Measurements from ENCODE around the gene WDR47. TPM values are rescaled to one million over a fixed set of nuclear protein-coding genes. Genes with fewer than 3 reads are reported as not detected.
"Not testable (repeated sequence)": the region's sequence is repeated elsewhere in the genome, so short reads cannot be mapped to it uniquely, and the experiment has no call there.

Gene WDR47
- total RNA-seq, 1 donor from 2014 or later, result 11.8 TPM

- intact Hi-C loops (cut with DNase I), result no loop called here
- Histone ChIP-seq H3K9me3 (no peaks in the 10 kb centered on the region), H3K4me1 (no peaks in the 10 kb centered on the region), H3K36me3 (peaks cover 8 to 23% of the 10 kb centered on the region in 2 donors), H3K27me3 (no peaks in the 10 kb centered on the region), H3K4me3 (no peak overlapping the region), H3K27ac (no peak overlapping the region)
- DNase-seq (ENCODE audit: low spot score in 2 of 2), result no peak
- no peak for TF ChIP-seq CTCF (IDR thresholded peaks at IDR 0.05)
These were observed 19.3 kb upstream of the WDR47 start for GRCh38 chr1:109061183-109061582.

GRCh38 chr1:109060707-109061106 lies 18.8 kb upstream of the WDR47 start:
- Histone ChIP-seq H3K9me3 (no peaks in the 10 kb centered on the region), H3K27ac (no peak overlapping the region), H3K4me3 (no peak overlapping the region), H3K4me1 (no peaks in the 10 kb centered on the region), H3K27me3 (no peaks in the 10 kb centered on the region), H3K36me3 (peaks cover 6 to 21% of the 10 kb centered on the region in 2 donors)
- intact Hi-C loops (cut with DNase I), result no loop called here
- DNase-seq (ENCODE audit: low spot score in 2 of 2), result no peak
- no peak for TF ChIP-seq CTCF (IDR thresholded peaks at IDR 0.05)

- no peak for DNase-seq (ENCODE audit: low spot score in 2 of 2)
- intact Hi-C loops (cut with DNase I), result no loop called here
- Histone ChIP-seq H3K4me3 (no peak overlapping the region), H3K27me3 (no peaks in the 10 kb centered on the region), H3K27ac (no peak overlapping the region), H3K4me1 (no peaks in the 10 kb centered on the region), H3K36me3 (peaks cover 4 to 6% of the 10 kb centered on the region in 2 donors), H3K9me3 (no peaks in the 10 kb centered on the region)
- no peak for TF ChIP-seq CTCF (IDR thresholded peaks at IDR 0.05)
These were observed 17.1 kb upstream of the WDR47 start for GRCh38 chr1:109059026-109059425.

GRCh38 chr1:109056064-109056463 lies 14.2 kb upstream of the WDR47 start:
- intact Hi-C loops (cut with DNase I), result no loop called here
- DNase-seq (ENCODE audit: low spot score in 2 of 2), result no peak
- H3K4me1 ChIP-seq, result no peaks in the 10 kb centered on the region
- H3K9me3 ChIP-seq, result no peaks in the 10 kb centered on the region
- H3K27ac ChIP-seq, result no peak overlapping the region
- H3K27me3 ChIP-seq, result no peaks in the 10 kb centered on the region
- TF ChIP-seq CTCF (IDR thresholded peaks at IDR 0.05), result no peak
- H3K4me3 ChIP-seq, result no peak overlapping the region
- H3K36me3 ChIP-seq, result no peaks in the 10 kb centered on the region

- intact Hi-C loops (cut with DNase I); H3K27ac ChIP-seq; H3K4me3 ChIP-seq; H3K4me1 ChIP-seq; H3K36me3 ChIP-seq; DNase-seq (ENCODE audit: low spot score in 2 of 2); H3K27me3 ChIP-seq; H3K9me3 ChIP-seq: not testable (repeated sequence)
These were observed 10.2 kb upstream of the WDR47 start for GRCh38 chr1:109052145-109052544.

GRCh38 chr1:109050228-109050995 lies 8.5 kb upstream of the WDR47 start:
- no peak for TF ChIP-seq CTCF (IDR thresholded peaks at IDR 0.05)
- no peak overlapping the region for H3K4me3 ChIP-seq
- no peaks in the 10 kb centered on the region for H3K36me3 ChIP-seq
- intact Hi-C loops (cut with DNase I), result no loop called here
- no peak overlapping the region for H3K27ac ChIP-seq
- H3K4me1 ChIP-seq, result no peaks in the 10 kb centered on the region
- DNase-seq (ENCODE audit: low spot score in 2 of 2), result no peak
- H3K9me3 ChIP-seq, result no peaks in the 10 kb centered on the region
- H3K27me3 ChIP-seq, result no peaks in the 10 kb centered on the region

Measured in ascending aorta (tissue), 2 donors.